Cardiac fibroblast (primary cell): ENCODE measurements around the gene MTAP.

Experiments used
- DNase-seq, 2 donors: peaks; one replicate each; pipeline versions ENCODE4 v3.0.0 to v3.0.0-alpha.2; 2010; ENCODE audit warnings: low read depth in 2 of 2
- H3K4me3 ChIP-seq, 2 donors: replicated peaks in 1 of 2; 1 replicate in 1 of 2; 2 replicates in 1 of 2; pipeline ENCODE4 v1.5.1; 2011; ENCODE audit warnings: low read depth in 2 of 2, low read length in 2 of 2, mild to moderate bottlenecking in 2 of 2, moderate library complexity in 1 of 2
- TF ChIP-seq, protein P1 (sequence below): IDR thresholded peaks from one replicate; pipeline ENCODE4 v1.5.1; 2011; ENCODE audit warnings: low read depth, mild to moderate bottlenecking, low read length, inconsistent platforms

MTAP gene

GRCh38 chr9:21788752-21789151 lies 13.7 kb upstream of the MTAP start:
- TF ChIP-seq, protein P1, sequence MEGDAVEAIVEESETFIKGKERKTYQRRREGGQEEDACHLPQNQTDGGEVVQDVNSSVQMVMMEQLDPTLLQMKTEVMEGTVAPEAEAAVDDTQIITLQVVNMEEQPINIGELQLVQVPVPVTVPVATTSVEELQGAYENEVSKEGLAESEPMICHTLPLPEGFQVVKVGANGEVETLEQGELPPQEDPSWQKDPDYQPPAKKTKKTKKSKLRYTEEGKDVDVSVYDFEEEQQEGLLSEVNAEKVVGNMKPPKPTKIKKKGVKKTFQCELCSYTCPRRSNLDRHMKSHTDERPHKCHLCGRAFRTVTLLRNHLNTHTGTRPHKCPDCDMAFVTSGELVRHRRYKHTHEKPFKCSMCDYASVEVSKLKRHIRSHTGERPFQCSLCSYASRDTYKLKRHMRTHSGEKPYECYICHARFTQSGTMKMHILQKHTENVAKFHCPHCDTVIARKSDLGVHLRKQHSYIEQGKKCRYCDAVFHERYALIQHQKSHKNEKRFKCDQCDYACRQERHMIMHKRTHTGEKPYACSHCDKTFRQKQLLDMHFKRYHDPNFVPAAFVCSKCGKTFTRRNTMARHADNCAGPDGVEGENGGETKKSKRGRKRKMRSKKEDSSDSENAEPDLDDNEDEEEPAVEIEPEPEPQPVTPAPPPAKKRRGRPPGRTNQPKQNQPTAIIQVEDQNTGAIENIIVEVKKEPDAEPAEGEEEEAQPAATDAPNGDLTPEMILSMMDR = no peak
- no peak overlapping the region for H3K4me3 ChIP-seq
- DNase-seq = peak in 1 of 2 donors; percentile 47

GRCh38 chr9:21789541-21790037 lies 12.8 kb upstream of the MTAP start:
- DNase-seq = peak; percentile 96 to 97
- TF ChIP-seq, protein P1 = peak; percentile 63
- peak overlapping the region in 1 of 2 donors; percentile 40 for H3K4me3 ChIP-seq

- no peak overlapping the region for H3K4me3 ChIP-seq
- TF ChIP-seq, protein P1 = no peak
- DNase-seq = no peak
Observed at GRCh38 chr9:21795483-21795882, 7.0 kb upstream of the MTAP start.

DNA sequence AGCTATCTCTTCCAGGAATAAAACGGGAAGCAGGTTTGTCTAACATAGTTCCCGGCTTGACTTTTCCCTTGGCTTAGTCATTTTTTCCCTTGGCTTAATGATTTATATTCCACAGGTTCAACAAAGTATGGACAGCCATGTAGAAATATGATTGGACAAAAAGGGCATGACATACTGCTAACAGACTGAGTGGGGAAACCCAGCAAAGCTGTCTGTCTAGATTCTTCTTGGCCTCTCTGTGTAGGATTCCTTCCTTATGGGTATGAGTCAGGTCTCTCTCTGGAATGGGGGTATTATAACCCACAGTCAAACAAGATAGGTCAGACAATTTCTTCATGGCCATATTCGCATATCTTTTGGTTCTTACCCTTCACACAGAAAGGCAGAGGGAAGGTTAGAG lies 5.7 kb upstream of the MTAP start:
- TF ChIP-seq, protein P1 = no peak
- H3K4me3 ChIP-seq = no peak overlapping the region
- peak; percentile 18 to 22 for DNase-seq

- TF ChIP-seq, protein P1 = no peak
- peak overlapping the region; percentile 73 to 74 for H3K4me3 ChIP-seq
- DNase-seq = no peak
Observed at GRCh38 chr9:21800931-21801682, 1.3 kb upstream of the MTAP start.

DNA sequence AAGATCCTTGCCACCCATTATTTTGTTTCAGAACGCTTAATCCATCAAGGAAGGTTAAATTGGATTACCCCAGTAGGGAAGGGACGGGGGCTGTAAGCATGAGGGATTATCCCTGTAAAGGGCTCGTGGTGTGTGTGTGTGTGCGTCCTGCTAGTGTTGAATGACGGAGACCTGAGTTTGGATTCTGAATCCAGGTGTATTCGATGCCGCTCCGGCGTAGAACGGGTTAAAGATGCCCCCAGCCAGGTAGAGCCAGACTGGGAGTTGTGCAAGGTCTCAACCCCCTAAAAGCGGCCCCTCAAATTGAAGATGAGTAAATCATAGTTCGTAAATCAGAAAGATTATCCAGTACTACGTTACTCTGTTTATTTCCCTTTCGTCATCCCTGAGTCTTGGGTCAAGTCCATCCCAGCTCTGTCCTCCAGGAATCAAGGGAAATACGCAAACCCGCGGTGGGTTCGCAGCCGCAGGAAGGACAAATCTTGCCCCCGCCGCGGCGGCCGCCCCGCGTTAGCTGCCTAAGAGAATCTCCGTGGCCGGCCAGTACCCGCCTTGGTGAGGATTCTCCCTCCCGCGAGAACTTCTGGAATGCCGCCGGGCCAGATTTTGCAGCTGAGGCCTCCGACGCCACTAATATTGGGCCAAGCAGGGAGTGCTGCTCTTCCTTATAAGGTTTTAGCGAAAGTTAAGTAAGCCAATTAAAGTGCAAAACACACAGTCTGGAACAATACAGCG lies 586 bp upstream of the MTAP start:
- TF ChIP-seq, protein P1 = no peak
- peak; percentile 88 to 89 for DNase-seq
- peak overlapping the region; percentile 73 to 74 for H3K4me3 ChIP-seq
